ENCODE results near the gene SMIM33. TPM values are rescaled to one million over a fixed set of nuclear protein-coding genes. Genes with fewer than 3 reads are reported as not detected.
A peak's percentile ranks its signal among the peaks of the same experiment; 100 is the strongest.

Gene SMIM33
- total RNA-seq, 1 experiment from 2014 or later = not detected

- Histone ChIP-seq H3K9me3 (ENCODE audit: insufficient read depth, low read depth) (no peaks in the 10 kb centered on the region), H3K36me3 (ENCODE audit: low read depth) (no peaks in the 10 kb centered on the region), H3K27ac (no peak within 1 kb of the TSS), H3K4me2 (no peak within 1 kb of the TSS), H3K27me3 (ENCODE audit: insufficient read depth, low read depth) (no peaks in the 10 kb centered on the region), H3K4me3 (no peak within 1 kb of the TSS), H2AFZ (no peak within 1 kb of the TSS), H3F3A (ENCODE audit: insufficient read depth, low read depth) (no peaks in the 10 kb centered on the region), H3K9me2 (ENCODE audit: insufficient read depth) (no peaks in the 10 kb centered on the region), H4K20me1 (ENCODE audit: insufficient read depth) (no peaks in the 10 kb centered on the region), H3K79me2 (ENCODE audit: low read depth) (no peaks in the 10 kb centered on the region), H3K4me1 (replicated peaks; ENCODE audit: insufficient read depth) (0 out of 2 replicates have a peak, but pooled peaks cover 7% of the 10 kb centered on the region)
- intact Hi-C loops (cut with micrococcal nuclease; ENCODE audit: unreplicated experiment) = no loop called here
- CTCF ChIA-PET = no interaction called here
- BruUV-seq (replicated peaks) = no TSS peak
- TF ChIP-seq EZH2 (IDR thresholded peaks at IDR 0.05; ENCODE audit: low read depth) (no peak), CTCF (conservative IDR thresholded peaks at IDR 0.05) (no peak)
- POLR2A ChIA-PET (ENCODE audit: unreplicated experiment) = no interaction called here
- no peak for DNase-seq
Measured at GRCh38 chr5:139462586-139463276, 8.1 kb upstream of the SMIM33 start, which contains the start of gene ECSCR. TSS of gene ECSCR (minus strand) at chr5:139462743. CDS start at chr5:139462670, 73 bp downstream.

- no TSS peak for BruUV-seq (replicated peaks)
- peak in 1 of 2 experiments; percentile 76 for DNase-seq
- Histone ChIP-seq H3F3A (ENCODE audit: insufficient read depth, low read depth) (no peaks in the 10 kb centered on the region; the same call in 1 of the 2 replicates), H3K4me1 (replicated peaks; ENCODE audit: insufficient read depth) (peaks cover 10% of the 10 kb centered on the region; the same call in 1 of the 2 replicates), H3K27me3 (ENCODE audit: insufficient read depth, low read depth) (no peaks in the 10 kb centered on the region), H2AFZ (no peak overlapping the region), H3K9me3 (ENCODE audit: insufficient read depth, low read depth) (no peaks in the 10 kb centered on the region), H3K27ac (no peak overlapping the region), H3K4me3 (no peak overlapping the region), H4K20me1 (ENCODE audit: insufficient read depth) (no peaks in the 10 kb centered on the region), H3K4me2 (peak overlapping the region; percentile 44), H3K9me2 (ENCODE audit: insufficient read depth) (no peaks in the 10 kb centered on the region), H3K36me3 (ENCODE audit: low read depth) (no peaks in the 10 kb centered on the region), H3K79me2 (ENCODE audit: low read depth) (no peaks in the 10 kb centered on the region)
- intact Hi-C loops (cut with micrococcal nuclease; ENCODE audit: unreplicated experiment) = no loop called here
- TF ChIP-seq EZH2 (IDR thresholded peaks at IDR 0.05; ENCODE audit: low read depth) = no peak
- no peak for TF ChIP-seq CTCF (conservative IDR thresholded peaks at IDR 0.05)
- ChIA-PET POLR2A (ENCODE audit: unreplicated experiment) (no interaction called here), CTCF (interaction anchor here (0.6 kb wide), 1 partner anchor 219 kb away, joined by 6 read pairs; no protein-coding TSS in a partner anchor)
Measured at GRCh38 chr5:139468421-139468931, 2.3 kb upstream of the SMIM33 start.

- H3K36me3 ChIP-seq (ENCODE audit: low read depth) = no peaks in the 10 kb centered on the region
- H3K9me3 ChIP-seq (ENCODE audit: insufficient read depth, low read depth) = no peaks in the 10 kb centered on the region
- H3K4me1 ChIP-seq (replicated peaks; ENCODE audit: insufficient read depth) = peaks cover 10% of the 10 kb centered on the region; the same call in 1 of the 2 replicates
- H4K20me1 ChIP-seq (ENCODE audit: insufficient read depth) = no peaks in the 10 kb centered on the region
- no peak overlapping the region for H2AFZ ChIP-seq
- H3K27me3 ChIP-seq (ENCODE audit: insufficient read depth, low read depth) = no peaks in the 10 kb centered on the region
- no peak overlapping the region for H3K27ac ChIP-seq
- DNase-seq = no peak
- no TSS peak for BruUV-seq (replicated peaks)
- TF ChIP-seq CTCF (conservative IDR thresholded peaks at IDR 0.05) (no peak), EZH2 (IDR thresholded peaks at IDR 0.05; ENCODE audit: low read depth) (no peak)
- H3K9me2 ChIP-seq (ENCODE audit: insufficient read depth) = no peaks in the 10 kb centered on the region
- ChIA-PET POLR2A (ENCODE audit: unreplicated experiment) (no interaction called here), CTCF (no interaction called here)
- H3K4me3 ChIP-seq = no peak overlapping the region
- H3F3A ChIP-seq (ENCODE audit: insufficient read depth, low read depth) = no peaks in the 10 kb centered on the region; the same call in 1 of the 2 replicates
- H3K79me2 ChIP-seq (ENCODE audit: low read depth) = no peaks in the 10 kb centered on the region
- H3K4me2 ChIP-seq = no peak overlapping the region
- intact Hi-C loops (cut with micrococcal nuclease; ENCODE audit: unreplicated experiment) = no loop called here
Measured at GRCh38 chr5:139472386-139473030, 1.7 kb downstream of the SMIM33 start.
